Erythroblast (primary cell): ENCODE measurements around the gene ACOT7.

Source experiments
- GATA1 ChIP-seq: IDR thresholded peaks from 2 replicates; pipeline ENCODE4 v1.6.1; 2011; ENCODE audit warnings: low read depth, mild to moderate bottlenecking, control low read depth, low read length, moderate library complexity
- POLR2A ChIP-seq: IDR thresholded peaks from 2 replicates; pipeline ENCODE4 v1.6.1; 2011; ENCODE audit warnings: mild to moderate bottlenecking, low read length

DNA sequence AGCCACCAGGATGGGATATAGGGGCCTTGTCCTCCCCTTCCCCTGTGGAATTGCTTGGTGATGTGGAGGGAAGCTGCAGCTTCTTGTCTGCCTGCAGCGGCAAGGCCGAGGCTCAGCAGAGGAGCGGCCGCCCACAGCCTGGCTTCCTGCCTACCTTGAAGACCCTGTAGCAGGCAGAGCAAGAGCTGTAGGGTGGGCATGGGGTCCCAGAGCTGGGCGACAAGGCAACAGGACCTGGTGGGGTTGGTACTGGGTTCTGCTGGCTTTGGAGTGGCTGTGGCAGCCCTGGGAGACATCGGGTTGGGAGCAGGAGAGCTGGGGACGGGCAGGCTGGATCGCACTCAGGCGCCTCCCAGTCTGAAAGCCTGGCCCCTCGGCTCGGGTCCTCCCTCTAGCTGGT is 126.9 kb downstream of the ACOT7 start:
- TF ChIP-seq POLR2A (no peak), GATA1 (no peak)
